NCI-H1417 (cell line): ENCODE results near the gene TUBA8.
"Not testable (repeated sequence)": the region's sequence is repeated elsewhere in the genome, so short reads cannot be mapped to it uniquely, and the experiment has no call there.

Source experiments
- DNase-seq, 3 experiments: peaks; one replicate each; lab custom pipeline; 2025; lab: John Stamatoyannopoulos, UW

Gene TUBA8

DNA sequence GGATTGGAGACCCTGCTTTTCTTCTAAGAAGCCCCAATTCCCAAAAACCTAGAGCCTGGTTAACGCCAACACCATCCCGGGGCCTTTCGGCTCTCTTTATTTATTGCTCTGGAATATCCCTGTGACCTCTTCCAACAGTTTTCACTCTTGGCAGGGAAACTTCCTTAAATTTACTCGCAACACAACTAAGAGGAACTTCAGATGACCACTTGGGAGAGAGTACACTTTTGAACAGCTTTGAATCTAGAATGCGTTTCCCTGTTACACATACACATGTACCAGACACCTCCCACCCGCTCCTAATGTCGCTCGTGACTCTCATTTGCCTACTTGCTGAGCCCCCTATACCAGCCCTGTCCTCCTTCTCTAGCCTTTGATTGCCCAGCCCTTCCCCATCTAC lies 19.4 kb downstream of the TUBA8 start:
- DNase-seq = no peak

- no peak for DNase-seq
Measured at GRCh38 chr22:18130699-18131429, 20.3 kb downstream of the TUBA8 start.

GRCh38 chr22:18133452-18133851 lies 22.8 kb downstream of the TUBA8 start:
- no peak for DNase-seq

DNA sequence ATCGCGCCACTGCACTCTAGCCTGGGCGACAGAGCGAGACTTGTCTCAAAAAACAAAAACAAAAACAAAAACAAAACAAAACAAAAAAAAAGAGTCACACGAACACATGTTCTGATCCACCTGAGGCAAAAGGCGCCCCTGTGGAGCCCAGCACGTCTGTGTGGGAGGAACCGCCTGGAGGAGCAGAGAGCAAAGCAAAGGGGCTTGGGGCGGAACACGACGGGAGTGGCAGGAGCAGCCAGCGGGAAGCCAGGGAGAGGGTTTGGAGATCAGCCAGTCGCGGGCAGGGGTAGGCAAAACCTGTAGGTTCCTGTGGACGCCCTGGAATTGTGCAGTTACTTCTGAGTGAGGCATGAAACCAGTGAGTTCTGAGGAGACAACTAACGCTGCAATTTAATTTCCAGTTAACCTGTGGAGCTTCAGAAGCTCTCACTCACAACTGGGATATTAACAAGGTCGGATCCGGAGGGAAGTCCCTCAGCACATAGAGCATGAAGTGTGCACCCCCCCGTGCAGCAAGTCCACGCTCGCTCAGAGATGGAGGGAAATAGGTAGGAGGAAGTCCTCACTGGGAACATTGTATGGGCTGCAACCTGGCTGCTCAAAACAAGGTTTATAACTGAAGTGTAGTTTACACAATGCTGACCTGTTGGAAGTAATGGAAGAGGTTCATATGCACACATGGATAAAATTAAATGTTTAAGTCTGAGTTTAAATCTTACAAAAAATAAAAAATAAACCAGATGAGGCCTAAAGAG lies 26.1 kb downstream of the TUBA8 start:
- peak in 1 of 3 experiments; percentile 5 for DNase-seq

DNA sequence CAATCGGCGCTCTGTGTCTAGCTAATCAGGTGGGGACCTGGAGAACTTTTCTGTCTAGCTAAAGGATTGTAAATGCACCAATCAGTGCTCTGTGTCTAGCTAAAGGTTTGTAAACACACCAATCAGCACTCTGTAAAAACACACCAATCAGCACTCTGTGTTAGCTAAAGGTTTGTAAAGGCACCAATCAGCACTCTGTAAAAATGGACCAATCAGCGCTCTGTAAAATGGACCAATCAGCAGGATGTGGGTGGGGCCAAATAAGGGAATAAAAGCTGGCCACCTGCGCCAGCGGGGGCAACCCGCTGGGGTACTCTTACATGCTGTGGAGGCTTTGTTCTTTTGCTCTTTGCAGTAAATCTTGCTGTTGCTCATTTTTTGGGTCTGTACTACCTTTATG lies 30.4 kb downstream of the TUBA8 start:
- not testable (repeated sequence) for DNase-seq

DNA sequence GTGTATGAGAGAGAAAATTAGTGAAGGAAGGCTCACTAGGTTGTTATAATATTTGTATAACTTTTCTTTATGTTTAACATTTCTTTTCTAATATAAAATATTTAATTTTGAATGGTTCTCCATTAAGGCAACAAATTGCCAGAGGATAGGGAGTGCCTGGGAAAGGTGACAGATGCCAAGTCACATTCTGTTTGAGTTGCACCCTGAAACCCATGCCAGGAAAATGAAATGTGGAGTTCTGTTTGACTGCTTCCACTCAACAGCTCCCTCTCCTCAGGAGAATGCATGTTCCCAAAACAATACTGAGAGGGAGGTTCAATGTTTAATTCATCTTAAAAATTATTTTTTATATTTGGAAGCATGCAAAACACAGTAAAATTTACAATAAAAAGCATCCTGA lies 33.5 kb downstream of the TUBA8 start:
- no peak for DNase-seq

DNA sequence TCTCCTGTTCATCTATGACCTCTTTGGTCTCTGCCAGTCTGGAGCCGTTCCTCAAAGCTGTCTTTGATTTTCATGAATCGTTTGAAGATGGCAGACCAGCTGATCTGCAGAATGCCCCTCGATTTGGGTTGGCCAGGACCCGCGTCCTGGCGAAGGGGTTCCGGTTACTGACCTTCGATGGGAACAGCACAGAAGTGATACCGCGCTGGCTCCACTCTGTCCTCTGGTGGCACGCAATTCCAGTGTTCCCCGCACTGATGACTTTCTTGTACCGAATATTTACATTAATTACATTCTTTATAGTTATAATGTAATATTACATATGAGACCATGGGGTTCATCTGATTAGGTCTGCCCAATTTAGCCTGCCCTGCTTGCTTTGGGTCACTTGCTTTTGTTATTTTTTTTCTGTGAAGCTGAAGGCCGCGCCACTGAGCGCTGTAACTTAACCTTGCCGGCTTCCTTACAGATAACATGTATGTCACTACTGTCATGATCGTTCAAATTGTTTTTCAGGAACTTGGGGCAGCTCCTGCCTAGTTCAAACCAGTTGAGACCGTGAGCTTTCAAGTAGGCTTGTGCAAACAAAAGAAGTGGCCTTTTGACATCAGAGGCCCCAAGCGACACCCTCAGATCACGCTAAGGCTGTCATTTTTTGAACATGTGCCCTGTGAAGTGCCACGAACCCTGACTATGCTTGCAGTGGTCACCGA lies 35.2 kb downstream of the TUBA8 start:
- peak in 1 of 3 experiments; percentile 17 for DNase-seq

- DNase-seq = no peak
Measured at GRCh38 chr22:18146389-18146753, 35.8 kb downstream of the TUBA8 start.

- no peak for DNase-seq
Measured at GRCh38 chr22:18147791-18148190, 37.2 kb downstream of the TUBA8 start.

DNA sequence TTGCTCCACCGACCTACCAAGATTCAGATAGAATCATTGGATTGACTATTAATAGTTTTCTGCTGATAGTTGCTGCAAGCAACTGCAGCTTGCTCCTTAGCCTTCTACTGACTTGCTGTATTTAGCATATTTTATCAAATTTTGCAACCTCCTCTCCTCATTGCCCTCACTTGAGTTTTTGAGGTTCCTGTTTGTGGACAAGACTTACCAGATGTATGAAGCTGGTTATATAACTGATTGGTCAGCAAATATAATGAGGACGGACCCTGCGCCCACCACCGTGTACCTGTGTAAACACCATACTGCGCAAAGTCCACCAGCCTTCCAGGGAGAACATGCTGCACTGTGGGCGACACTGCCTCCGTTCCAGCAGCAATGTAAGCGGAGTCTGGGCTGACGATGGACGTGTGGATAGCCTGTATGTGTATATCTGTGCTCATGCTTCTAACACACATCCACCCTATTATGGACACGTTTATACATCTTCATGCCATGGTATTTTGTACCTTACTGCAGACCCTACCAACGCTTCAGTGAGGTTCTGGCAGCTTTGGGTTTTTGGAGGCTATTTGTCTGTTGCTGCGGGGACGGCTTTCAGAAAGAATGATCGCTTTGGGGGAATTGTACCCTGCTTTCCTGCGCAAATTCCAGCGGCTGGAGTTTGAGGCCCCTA lies 37.8 kb downstream of the TUBA8 start:
- no peak for DNase-seq

DNA sequence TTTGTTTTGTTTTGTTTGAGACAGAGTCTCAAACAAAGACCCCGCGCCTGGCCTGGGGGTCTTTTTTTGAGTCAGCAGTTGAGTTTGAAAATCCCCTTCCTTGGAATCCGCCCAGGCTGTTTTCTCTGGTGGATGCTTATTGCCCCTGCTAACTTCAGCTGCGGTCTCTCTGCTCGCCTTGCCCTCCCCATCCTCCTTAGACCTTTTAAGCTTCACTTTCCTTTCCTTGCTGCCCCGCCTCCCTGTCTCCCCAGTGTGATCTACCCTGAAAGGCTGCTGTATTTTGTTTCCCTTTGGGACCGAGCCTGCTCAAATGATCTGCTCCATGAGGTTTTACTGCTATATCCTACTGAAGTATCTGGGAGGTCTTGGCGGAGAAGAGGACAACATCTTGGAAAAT lies 41.9 kb downstream of the TUBA8 start:
- no peak for DNase-seq

DNA sequence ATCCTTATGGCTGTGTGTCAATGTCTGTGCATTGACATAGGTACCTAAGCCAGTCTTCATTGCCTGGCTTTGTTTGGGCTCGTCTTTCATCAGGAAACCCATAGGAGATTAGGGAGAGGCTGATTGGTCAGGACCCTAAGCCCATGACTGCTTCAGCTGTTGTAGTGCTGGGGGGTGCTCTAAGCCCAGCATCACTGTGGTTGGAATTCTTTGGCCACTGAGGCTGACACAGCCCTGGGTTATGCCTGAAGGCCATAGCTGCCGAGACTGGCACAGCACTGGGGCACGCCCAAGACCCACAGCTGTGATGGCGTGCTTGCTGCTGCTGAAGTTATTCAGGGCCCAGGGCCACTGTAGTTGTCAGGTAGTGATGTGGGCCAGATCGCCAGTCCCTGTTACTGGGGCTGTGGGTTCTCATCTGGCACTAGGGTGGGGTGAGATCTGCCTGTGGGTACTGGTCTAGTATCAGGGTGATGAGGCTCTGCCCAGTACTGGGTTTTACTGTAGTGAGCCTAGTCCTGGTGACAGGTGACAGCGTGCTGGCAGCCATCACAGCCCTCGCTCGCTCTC lies 44.3 kb downstream of the TUBA8 start:
- DNase-seq = no peak

GRCh38 chr22:18155546-18155945 lies 44.9 kb downstream of the TUBA8 start:
- DNase-seq = not testable (repeated sequence)

GRCh38 chr22:18156878-18157713 lies 46.5 kb downstream of the TUBA8 start:
- DNase-seq = peak; percentile 14 to 55 (median 33)

DNA sequence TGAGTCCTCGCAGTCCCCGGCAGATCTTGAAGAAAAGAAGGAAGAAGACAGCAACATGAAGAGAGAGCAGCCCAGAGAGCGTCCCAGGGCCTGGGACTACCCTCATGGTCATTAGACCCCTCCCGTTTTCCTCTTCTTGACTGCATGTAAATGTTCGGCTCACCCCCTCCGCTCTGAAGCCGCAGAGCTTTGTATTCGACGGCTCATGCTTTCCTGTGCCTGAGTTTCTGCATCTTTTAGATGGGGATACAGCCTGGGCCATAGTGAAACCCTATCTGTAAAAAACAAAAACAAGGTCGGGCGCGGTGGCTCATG lies 47.1 kb downstream of the TUBA8 start:
- no peak for DNase-seq

GRCh38 chr22:18160641-18161040 lies 50.0 kb downstream of the TUBA8 start:
- not testable (repeated sequence) for DNase-seq

DNA sequence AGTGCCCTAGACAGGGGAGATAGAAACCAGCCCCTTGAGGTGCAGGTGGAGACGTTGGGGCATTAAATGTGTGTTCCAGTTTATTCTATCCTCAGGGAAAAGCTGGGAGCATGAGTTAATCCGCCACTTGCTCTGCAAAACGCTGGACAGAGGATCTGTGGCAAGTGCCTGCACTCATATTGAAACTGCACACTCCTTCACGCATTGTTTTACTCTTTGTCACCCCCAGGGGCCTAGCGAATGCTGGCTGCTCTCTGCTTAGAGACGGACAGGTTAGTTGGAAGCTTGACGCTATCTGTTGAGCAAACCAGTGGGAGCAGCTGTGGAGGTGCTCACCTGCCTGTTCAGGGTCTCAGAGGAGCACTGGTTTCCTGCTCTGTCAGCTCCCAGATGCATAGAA lies 53.2 kb downstream of the TUBA8 start:
- peak; percentile 2 to 37 (median 10) for DNase-seq

DNA sequence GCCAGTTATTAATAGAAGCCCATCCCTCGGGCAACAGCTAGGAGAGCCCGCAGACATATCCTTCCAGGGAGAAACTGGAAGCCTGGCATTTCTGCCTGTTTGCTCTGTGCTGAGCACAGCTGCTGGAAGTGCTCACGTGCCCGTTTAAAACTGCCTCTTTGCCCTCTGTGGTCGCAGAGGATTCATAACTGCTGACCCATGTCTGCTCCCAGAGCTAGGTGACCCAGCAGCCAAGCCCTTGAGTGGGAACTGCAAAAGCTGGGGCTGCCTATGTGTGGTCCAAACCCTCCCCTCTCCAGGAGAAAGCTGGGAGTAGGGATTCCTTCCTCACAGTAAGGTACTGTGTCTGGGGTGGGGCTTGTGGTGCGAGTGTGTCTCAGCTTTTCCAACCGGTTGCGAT lies 54.0 kb downstream of the TUBA8 start:
- DNase-seq = peak; percentile 12 to 55 (median 53)

- not testable (repeated sequence) for DNase-seq
Measured at GRCh38 chr22:18165356-18165755, 54.7 kb downstream of the TUBA8 start.

GRCh38 chr22:18170284-18170683 lies 59.7 kb downstream of the TUBA8 start:
- not testable (repeated sequence) for DNase-seq

DNA sequence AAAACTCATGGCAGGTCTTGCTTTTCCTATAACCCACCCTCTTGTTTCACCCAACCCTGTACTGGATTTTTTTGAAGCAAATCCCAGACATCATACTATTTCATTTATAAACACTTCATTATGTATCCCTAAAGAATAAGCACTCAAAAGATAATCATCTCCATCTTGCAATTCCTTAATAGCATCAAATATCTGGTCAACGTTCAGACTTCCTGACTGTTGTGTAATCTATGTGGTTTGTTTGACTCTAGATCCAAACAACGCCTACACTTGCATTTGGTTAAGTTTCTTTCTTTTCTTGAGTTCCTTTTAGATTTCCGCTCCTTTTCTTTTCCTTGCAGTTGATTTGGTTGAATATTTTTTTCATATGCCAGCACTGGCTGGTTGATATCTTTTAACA lies 61.6 kb downstream of the TUBA8 start:
- not testable (repeated sequence) for DNase-seq
